Esophagus (tissue), 2 donors: ENCODE results near the gene PRRX1. TPM values are rescaled to one million over a fixed set of nuclear protein-coding genes. Genes with fewer than 3 reads are reported as not detected.

Experiments used
- H3K27ac ChIP-seq, 2 donors: one replicate each; pipeline ENCODE4 v1.5.1; 2013; ENCODE audit warnings: low read depth in 2 of 2, mild to moderate bottlenecking in 2 of 2, inconsistent platforms in 1 of 2, low read length in 1 of 2, moderate library complexity in 1 of 2
- H3K27me3 ChIP-seq, 2 donors: one replicate each; pipeline ENCODE4 v1.6.1; 2013; ENCODE audit warnings: low read length in 2 of 2, control low read depth in 1 of 2, mild to moderate bottlenecking in 1 of 2; ENCODE audit not compliant: insufficient read depth in 2 of 2, control insufficient read depth in 1 of 2
- H3K36me3 ChIP-seq, 2 donors: one replicate each; pipeline ENCODE4 v1.6.1; 2013; ENCODE audit warnings: low read length in 1 of 2; ENCODE audit not compliant: control insufficient read depth in 2 of 2, insufficient read depth in 2 of 2
- H3K4me1 ChIP-seq, 2 donors: one replicate each; pipeline ENCODE4 v1.6.1; 2013; ENCODE audit warnings: low read length in 1 of 2; ENCODE audit not compliant: control insufficient read depth in 2 of 2, insufficient read depth in 2 of 2
- H3K4me3 ChIP-seq, 2 donors: one replicate each; pipeline ENCODE4 v1.5.1; 2013; ENCODE audit warnings: low read length in 2 of 2, mild to moderate bottlenecking in 2 of 2, low read depth in 1 of 2, moderate library complexity in 1 of 2
- H3K9me3 ChIP-seq, 2 donors: one replicate each; pipeline ENCODE4 v1.6.1; 2013; ENCODE audit warnings: mild to moderate bottlenecking in 2 of 2, low read depth in 1 of 2, low read length in 1 of 2, moderate library complexity in 1 of 2; ENCODE audit not compliant: control insufficient read depth in 2 of 2, insufficient read depth in 1 of 2
- WGBS, 2 donors: extraction: QIAGEN DNeasy Blood & Tissue Kit; methylation state at CpG; one replicate each; pipeline ENCODE4 v1.1.7; 2013; 5-methylcytosine and 5-hydroxymethylcytosine counted together
- polyA plus RNA-seq, 2 donors: library from polyadenylated mRNA; stranded (reverse); fragments of 200-250 nt; gene quantifications; one replicate each; pipeline ENCODE4 v1.2.3, GENCODE V29; 2013
- donor health status: healthy with polysubstance abuse.
- donor health status: Bipolar disorder and iron deficiency.

Gene PRRX1
- polyA plus RNA-seq, 2 donors: 2.2 to 4.5 TPM

DNA sequence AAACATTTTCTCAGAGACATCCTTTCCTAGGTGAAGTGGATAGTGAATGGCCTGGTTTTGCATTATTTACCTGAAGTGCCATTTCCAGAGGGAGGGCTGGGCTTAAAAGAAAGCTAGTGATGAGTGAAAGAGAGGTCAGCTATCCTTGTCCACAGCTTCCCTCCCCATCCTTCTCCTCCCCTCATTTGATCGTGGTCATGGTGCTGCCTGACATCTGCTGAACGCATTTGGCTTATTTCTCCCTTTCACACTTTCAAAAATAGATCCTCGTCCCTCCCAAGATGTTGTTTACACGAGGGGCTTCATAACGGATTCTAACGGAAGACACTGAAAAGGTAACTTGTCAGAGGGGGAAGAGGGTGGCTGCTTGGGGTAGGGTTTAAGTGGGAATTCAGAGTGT lies 66.1 kb downstream of the PRRX1 start:
- Histone ChIP-seq H3K4me1 (no peaks in the 10 kb centered on the region), H3K4me3 (no peak overlapping the region), H3K36me3 (peaks cover 0 to 3% of the 10 kb centered on the region in 2 donors), H3K27ac (no peak overlapping the region), H3K9me3 (no peaks in the 10 kb centered on the region), H3K27me3 (no peaks in the 10 kb centered on the region)
- 60 to 61% methylated on average over 6 of the region's 6 CpGs for WGBS, 2 donors

DNA sequence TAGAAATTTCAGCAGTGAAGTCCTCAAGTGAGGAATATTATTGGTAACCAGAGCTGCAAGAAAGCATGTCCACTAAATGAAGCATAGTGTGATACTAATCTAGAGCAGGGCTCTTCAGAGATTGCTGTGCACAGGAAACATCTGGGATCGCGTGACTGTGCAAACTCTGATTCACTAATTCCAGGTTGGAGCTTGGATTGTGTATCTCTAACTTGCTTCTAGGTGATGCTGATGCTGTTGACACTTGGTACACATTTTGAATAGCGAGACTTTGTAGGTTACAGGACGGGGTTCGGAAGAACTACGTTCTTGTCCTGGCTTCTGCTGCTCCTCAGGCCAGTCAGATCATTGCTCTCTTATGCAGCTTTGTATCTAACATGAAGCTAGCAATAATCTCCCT lies 66.5 kb downstream of the PRRX1 start:
- Histone ChIP-seq H3K4me3 (no peak overlapping the region), H3K27ac (no peak overlapping the region), H3K27me3 (no peaks in the 10 kb centered on the region), H3K4me1 (no peaks in the 10 kb centered on the region), H3K9me3 (no peaks in the 10 kb centered on the region), H3K36me3 (peaks cover 0 to 3% of the 10 kb centered on the region in 2 donors)
- WGBS, 2 donors: 79 to 87% methylated on average over 6 of the region's 6 CpGs

DNA sequence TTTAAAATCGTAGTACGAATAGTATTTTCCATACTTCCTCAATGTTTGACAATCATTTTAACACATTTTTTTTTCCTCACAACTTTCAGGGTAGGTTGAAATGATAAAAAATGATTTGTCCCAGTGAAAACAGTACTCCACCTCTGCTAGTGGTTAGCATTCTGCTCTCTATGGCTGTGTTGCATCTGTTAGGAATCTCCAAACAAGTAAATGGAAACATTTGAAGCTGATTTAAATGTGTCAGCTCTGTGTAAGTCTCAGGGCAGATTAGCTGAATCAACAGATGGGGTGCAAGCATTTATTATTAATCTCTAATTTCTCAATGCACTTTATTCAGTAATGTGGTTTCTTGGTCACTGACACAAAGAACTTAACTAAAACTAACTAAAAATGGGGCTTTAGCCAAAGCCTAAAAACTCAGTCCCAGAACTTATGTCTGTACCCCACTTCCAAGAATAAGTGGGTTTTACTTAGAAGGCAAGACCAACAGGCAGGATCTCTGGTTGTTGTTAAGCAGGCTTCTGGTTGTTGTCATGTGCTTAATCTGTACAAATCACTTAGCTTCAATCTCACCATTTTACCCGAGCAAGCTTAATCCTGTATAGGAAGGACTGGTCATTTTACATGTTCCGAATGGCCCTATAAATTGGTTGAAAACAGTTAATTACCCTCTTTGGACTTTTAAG lies 67.8 kb downstream of the PRRX1 start:
- Histone ChIP-seq H3K27me3 (no peaks in the 10 kb centered on the region), H3K36me3 (no peaks in the 10 kb centered on the region), H3K9me3 (no peaks in the 10 kb centered on the region), H3K27ac (no peak overlapping the region), H3K4me1 (no peaks in the 10 kb centered on the region), H3K4me3 (no peak overlapping the region)
- 78 to 79% methylated on average over 4 of the region's 4 CpGs for WGBS, 2 donors

DNA sequence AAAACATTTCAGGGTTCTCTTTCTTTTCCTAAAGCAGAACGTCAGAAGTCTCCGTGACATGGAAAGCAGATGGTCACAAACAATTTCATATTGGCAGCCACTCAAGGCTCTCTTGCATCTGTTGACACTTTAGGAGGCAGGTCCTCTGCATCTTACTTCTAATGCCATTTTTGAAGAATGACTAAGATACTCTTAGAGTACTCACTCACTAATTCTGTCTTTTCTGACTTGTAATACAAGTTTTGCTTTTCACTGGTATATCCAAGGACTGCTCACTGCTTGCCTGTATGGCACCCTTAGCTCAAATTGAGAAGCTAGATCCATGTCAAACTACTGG lies 68.3 kb downstream of the PRRX1 start:
- no peak overlapping the region for H3K4me3 ChIP-seq
- 58 to 68% methylated on average over 2 of the region's 2 CpGs for WGBS, 2 donors
- no peak overlapping the region for H3K27ac ChIP-seq
- H3K9me3 ChIP-seq: no peaks in the 10 kb centered on the region
- H3K4me1 ChIP-seq: no peaks in the 10 kb centered on the region
- no peaks in the 10 kb centered on the region for H3K36me3 ChIP-seq
- no peaks in the 10 kb centered on the region for H3K27me3 ChIP-seq

DNA sequence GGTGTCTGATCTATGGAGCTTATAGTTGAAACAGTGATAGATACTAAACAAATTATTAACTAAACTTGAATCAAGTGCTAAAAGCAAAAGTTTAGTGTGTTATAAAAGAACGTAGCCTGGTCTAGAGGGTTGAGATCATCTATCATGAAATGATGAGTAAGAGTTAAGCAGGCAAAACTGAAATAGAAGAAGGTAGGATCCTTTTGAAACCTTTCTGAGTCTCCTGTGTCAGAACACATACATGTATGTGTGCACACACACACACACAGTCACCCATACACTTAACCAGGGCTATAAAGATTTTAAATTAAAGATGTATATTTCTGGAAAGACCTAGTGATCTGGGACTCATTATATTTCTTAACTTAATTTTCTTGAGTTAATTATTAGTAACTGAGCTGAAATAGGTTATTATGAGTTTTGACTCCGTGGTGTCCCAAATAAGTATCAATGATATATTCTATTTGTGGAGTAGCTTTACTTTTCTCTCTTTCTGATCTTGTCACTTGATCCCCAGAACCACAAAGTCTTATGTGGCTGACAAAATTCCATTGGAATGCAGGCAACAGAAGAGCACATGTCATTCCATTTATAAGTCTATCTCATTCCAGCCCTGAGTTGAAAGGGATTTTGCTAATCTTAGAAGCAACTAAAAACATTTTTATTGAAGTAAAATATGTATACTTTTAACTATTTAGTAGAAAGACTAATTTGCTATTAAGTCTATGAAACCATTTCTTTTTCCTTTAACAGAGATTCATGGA lies 70.7 kb downstream of the PRRX1 start:
- Histone ChIP-seq H3K27ac (no peak overlapping the region), H3K36me3 (no peaks in the 10 kb centered on the region), H3K4me1 (no peaks in the 10 kb centered on the region), H3K4me3 (no peak overlapping the region), H3K27me3 (no peaks in the 10 kb centered on the region), H3K9me3 (no peaks in the 10 kb centered on the region)
- 55 to 70% methylated on average over 2 of the region's 2 CpGs for WGBS, 2 donors

DNA sequence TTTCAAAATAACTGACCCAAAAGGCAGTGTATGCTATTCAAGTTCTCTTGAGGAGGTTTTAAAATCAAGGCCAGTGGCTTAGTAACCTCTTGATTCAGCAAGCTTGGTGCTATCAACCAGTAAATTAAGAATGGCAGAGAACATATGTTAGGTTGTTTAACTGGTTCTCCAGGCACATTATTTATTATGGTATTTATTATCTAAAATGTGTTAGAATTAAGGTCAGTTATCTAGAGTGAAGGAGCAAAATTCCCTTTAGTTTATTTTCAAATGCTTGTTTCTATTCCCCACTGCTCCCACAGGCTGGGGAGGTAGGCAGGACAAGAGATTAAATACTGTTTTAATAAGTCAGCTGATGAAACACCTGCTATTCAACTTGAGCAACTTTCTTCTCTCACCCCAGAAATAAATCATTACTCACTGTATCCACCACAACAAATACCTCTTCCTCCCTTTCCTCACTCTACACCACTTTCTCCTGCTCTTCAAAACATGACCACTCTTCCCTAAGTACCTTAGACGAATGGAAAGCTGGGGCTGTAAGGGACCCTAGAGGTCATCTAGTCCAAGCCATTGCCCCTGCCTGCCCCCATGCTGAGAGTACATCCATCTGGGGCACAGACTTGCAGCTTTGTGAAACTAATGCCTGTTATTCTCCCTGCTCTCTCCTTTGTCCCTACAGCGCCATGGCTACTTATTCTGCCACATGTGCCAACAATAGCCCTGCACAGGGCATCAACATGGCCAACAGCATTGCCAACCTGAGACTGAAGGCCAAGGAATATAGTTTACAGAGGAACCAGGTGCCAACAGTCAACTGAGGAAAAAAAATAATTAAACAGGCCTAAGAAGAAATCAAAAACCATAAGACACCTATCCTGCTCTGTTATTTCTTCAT lies 71.7 kb downstream of the PRRX1 start:
- no peak overlapping the region for H3K4me3 ChIP-seq
- no peak overlapping the region for H3K27ac ChIP-seq
- H3K4me1 ChIP-seq: no peaks in the 10 kb centered on the region
- H3K27me3 ChIP-seq: no peaks in the 10 kb centered on the region
- H3K9me3 ChIP-seq: no peaks in the 10 kb centered on the region
- no peaks in the 10 kb centered on the region for H3K36me3 ChIP-seq
- 66 to 73% methylated on average over 2 of the region's 2 CpGs for WGBS, 2 donors

DNA sequence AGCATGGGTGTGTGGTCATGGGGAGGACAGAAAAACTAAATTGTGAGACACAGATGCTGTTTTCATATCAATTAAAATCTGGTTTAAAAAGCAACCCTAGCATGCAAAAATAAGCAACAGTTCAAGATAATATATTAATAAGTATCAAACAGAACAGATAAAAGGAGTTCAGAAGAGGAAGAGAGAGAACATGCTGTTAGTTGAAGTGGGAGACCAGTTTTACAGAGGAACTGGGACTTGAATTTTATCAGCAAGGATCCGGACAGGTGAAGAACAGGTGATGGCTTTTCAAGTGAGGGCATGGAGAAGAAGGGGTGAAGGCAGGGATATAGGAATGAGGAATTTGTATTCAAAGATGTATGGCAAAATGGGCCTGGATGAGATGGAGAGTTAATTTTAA lies 75.9 kb downstream of the PRRX1 start:
- no peak overlapping the region for H3K27ac ChIP-seq
- H3K27me3 ChIP-seq: no peaks in the 10 kb centered on the region
- H3K36me3 ChIP-seq: no peaks in the 10 kb centered on the region
- H3K4me1 ChIP-seq: no peaks in the 10 kb centered on the region
- H3K9me3 ChIP-seq: no peaks in the 10 kb centered on the region
- 91 to 97% methylated on average over 1 of the region's 1 CpG for WGBS, 2 donors
- no peak overlapping the region for H3K4me3 ChIP-seq

DNA sequence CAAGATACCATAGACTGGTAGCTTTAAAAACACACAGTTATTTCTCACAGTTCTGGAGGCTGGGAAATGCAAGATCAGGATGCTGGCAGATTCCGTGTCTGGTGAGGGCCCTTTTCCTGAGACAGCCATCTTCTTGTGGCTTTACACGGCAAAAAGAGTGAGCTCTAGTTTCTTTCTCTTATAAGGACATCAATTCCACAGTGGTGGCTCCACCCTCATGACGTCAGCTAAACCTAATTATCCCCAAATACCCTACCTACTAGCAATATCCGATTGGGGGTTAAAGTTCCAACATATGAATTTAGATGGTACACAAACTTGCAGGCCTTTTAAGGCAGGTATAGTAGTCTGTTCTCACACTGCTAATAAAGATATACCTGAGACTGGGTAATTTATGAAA lies 77.7 kb downstream of the PRRX1 start:
- no peak overlapping the region for H3K27ac ChIP-seq
- WGBS, 2 donors: 84 to 88% methylated on average over 4 of the region's 4 CpGs
- no peak overlapping the region for H3K4me3 ChIP-seq
- H3K9me3 ChIP-seq: no peaks in the 10 kb centered on the region
- H3K4me1 ChIP-seq: no peaks in the 10 kb centered on the region
- no peaks in the 10 kb centered on the region for H3K27me3 ChIP-seq
- H3K36me3 ChIP-seq: no peaks in the 10 kb centered on the region

DNA sequence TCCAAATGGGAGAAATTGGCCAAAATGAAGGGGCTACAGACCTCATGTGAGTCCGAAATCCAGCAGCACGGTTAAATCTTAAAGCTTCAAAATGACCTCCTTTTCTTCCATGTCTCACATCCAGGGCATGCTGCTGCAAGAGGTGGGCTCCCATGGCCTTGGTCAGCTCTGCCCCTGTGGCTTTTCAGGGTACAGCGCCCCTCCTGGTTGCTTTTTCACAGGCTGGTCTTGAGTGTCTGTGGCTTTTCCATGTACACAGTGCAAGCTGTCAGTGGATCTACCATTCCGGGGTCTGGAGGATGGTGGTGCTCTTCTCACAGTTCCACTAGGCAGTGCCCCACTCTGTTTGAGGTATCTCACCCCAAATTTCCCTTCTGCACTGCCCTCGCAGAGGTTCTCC lies 78.7 kb downstream of the PRRX1 start:
- 87% methylated on average over 5 of the region's 5 CpGs for WGBS, 2 donors

More for the DNA sequence above, 78.7 kb downstream of the PRRX1 start:
- Histone ChIP-seq H3K4me3 (no peak overlapping the region), H3K27me3 (no peaks in the 10 kb centered on the region), H3K4me1 (no peaks in the 10 kb centered on the region), H3K36me3 (no peaks in the 10 kb centered on the region), H3K27ac (no peak overlapping the region), H3K9me3 (no peaks in the 10 kb centered on the region)
